Measurements from ENCODE around the gene CCBE1.

The CCBE1 gene

GRCh38 chr18:59582395-59582794, 114.8 kb downstream of the CCBE1 start:
- Histone ChIP-seq H4K8ac (ENCODE audit: low read depth, low read length) (no peak overlapping the region), H3K9me3 (replicated peaks in 1 of 2; ENCODE audit: control insufficient read depth in 2 of 2, insufficient read depth in 1 of 2, low read depth in 1 of 2, low read length in 2 of 2) (no peaks in the 10 kb centered on the region), H3K18ac (ENCODE audit: low read length) (no peak overlapping the region), H3K4me2 (ENCODE audit: insufficient read depth, low read length, poor library complexity, severe bottlenecking) (no peak overlapping the region), H3K9ac (ENCODE audit: low read depth, low read length, poor library complexity) (no peak overlapping the region), H2AK5ac (ENCODE audit: low read depth, low read length) (no peak overlapping the region), H3K36me3 (replicated peaks in 1 of 2; ENCODE audit: control insufficient read depth in 2 of 2, insufficient read depth in 2 of 2, low read length in 2 of 2) (no peaks in the 10 kb centered on the region), H3K4me3 (ENCODE audit: low read length in 2 of 2) (no peak overlapping the region), H2AFZ (ENCODE audit: low read length) (no peak overlapping the region), H3K4ac (ENCODE audit: low read length) (no peak overlapping the region), H3K23ac (ENCODE audit: low read depth, low read length, poor library complexity) (no peak overlapping the region), H2BK15ac (ENCODE audit: low read length) (no peak overlapping the region), H3K27ac (replicated peaks; ENCODE audit: low read length) (no peak overlapping the region), H4K91ac (ENCODE audit: low read depth, low read length, poor library complexity) (no peak overlapping the region), H2BK120ac (ENCODE audit: low read depth, low read length) (no peak overlapping the region), H3K14ac (ENCODE audit: low read length) (no peak overlapping the region), H3K79me1 (ENCODE audit: low read depth, low read length) (no peaks in the 10 kb centered on the region), H2BK5ac (ENCODE audit: low read length) (no peak overlapping the region), H2BK12ac (ENCODE audit: low read length) (no peak overlapping the region), H3K27me3 (ENCODE audit: control insufficient read depth in 3 of 3, insufficient read depth in 3 of 3, low read depth in 1 of 3, low read length in 3 of 3) (no peaks in the 10 kb centered on the region), H3K4me1 (ENCODE audit: control insufficient read depth in 2 of 2, insufficient read depth in 1 of 2, low read depth in 1 of 2, low read length in 2 of 2) (no peaks in the 10 kb centered on the region)
- DNase-seq (ENCODE audit: low spot score) = no peak
- WGBS, 2 donors (ENCODE audit: extremely low coverage in 2 of 2, insufficient read length in 2 of 2, insufficient replicate concordance in 1 of 2) = no CpG with 5 or more reads among the region's 1 CpG

GRCh38 chr18:59579509-59579908, 117.7 kb downstream of the CCBE1 start:
- Histone ChIP-seq H2BK5ac (ENCODE audit: low read length) (no peak overlapping the region), H3K27ac (replicated peaks; ENCODE audit: low read length) (no peak overlapping the region), H2BK12ac (ENCODE audit: low read length) (no peak overlapping the region), H3K36me3 (replicated peaks in 1 of 2; ENCODE audit: control insufficient read depth in 2 of 2, insufficient read depth in 2 of 2, low read length in 2 of 2) (no peaks in the 10 kb centered on the region), H3K14ac (ENCODE audit: low read length) (no peak overlapping the region), H3K27me3 (ENCODE audit: control insufficient read depth in 3 of 3, insufficient read depth in 3 of 3, low read depth in 1 of 3, low read length in 3 of 3) (peaks cover 0 to 9% (median 0%) of the 10 kb centered on the region in 3 experiments), H3K23ac (ENCODE audit: low read depth, low read length, poor library complexity) (no peak overlapping the region), H3K9ac (ENCODE audit: low read depth, low read length, poor library complexity) (no peak overlapping the region), H4K91ac (ENCODE audit: low read depth, low read length, poor library complexity) (no peak overlapping the region), H2AK5ac (ENCODE audit: low read depth, low read length) (no peak overlapping the region), H3K18ac (ENCODE audit: low read length) (no peak overlapping the region), H3K4me1 (ENCODE audit: control insufficient read depth in 2 of 2, insufficient read depth in 1 of 2, low read depth in 1 of 2, low read length in 2 of 2) (peaks cover 0 to 1% of the 10 kb centered on the region in 2 donors), H3K9me3 (replicated peaks in 1 of 2; ENCODE audit: control insufficient read depth in 2 of 2, insufficient read depth in 1 of 2, low read depth in 1 of 2, low read length in 2 of 2) (no peaks in the 10 kb centered on the region), H3K4me2 (ENCODE audit: insufficient read depth, low read length, poor library complexity, severe bottlenecking) (no peak overlapping the region), H2BK120ac (ENCODE audit: low read depth, low read length) (no peak overlapping the region), H2BK15ac (ENCODE audit: low read length) (no peak overlapping the region), H4K8ac (ENCODE audit: low read depth, low read length) (no peak overlapping the region), H3K4me3 (ENCODE audit: low read length in 2 of 2) (no peak overlapping the region), H3K4ac (ENCODE audit: low read length) (no peak overlapping the region), H3K79me1 (ENCODE audit: low read depth, low read length) (peaks cover 1% of the 10 kb centered on the region), H2AFZ (ENCODE audit: low read length) (no peak overlapping the region)
- no CpG with 5 or more reads among the region's 7 CpGs for WGBS, 2 donors (ENCODE audit: extremely low coverage in 2 of 2, insufficient read length in 2 of 2, insufficient replicate concordance in 1 of 2)
- no peak for DNase-seq (ENCODE audit: low spot score)

- Histone ChIP-seq H2BK12ac (ENCODE audit: low read length) (no peak overlapping the region), H2AK5ac (ENCODE audit: low read depth, low read length) (no peak overlapping the region), H2BK15ac (ENCODE audit: low read length) (no peak overlapping the region), H2BK5ac (ENCODE audit: low read length) (no peak overlapping the region), H3K9ac (ENCODE audit: low read depth, low read length, poor library complexity) (no peak overlapping the region), H3K4me3 (ENCODE audit: low read length in 2 of 2) (no peak overlapping the region), H2BK120ac (ENCODE audit: low read depth, low read length) (no peak overlapping the region), H3K4me2 (ENCODE audit: insufficient read depth, low read length, poor library complexity, severe bottlenecking) (no peak overlapping the region), H3K23ac (ENCODE audit: low read depth, low read length, poor library complexity) (no peak overlapping the region), H3K18ac (ENCODE audit: low read length) (no peak overlapping the region), H3K4ac (ENCODE audit: low read length) (no peak overlapping the region), H3K9me3 (replicated peaks in 1 of 2; ENCODE audit: control insufficient read depth in 2 of 2, insufficient read depth in 1 of 2, low read depth in 1 of 2, low read length in 2 of 2) (no peaks in the 10 kb centered on the region), H4K8ac (ENCODE audit: low read depth, low read length) (no peak overlapping the region), H3K4me1 (ENCODE audit: control insufficient read depth in 2 of 2, insufficient read depth in 1 of 2, low read depth in 1 of 2, low read length in 2 of 2) (peaks cover 0 to 1% of the 10 kb centered on the region in 2 donors), H3K27me3 (ENCODE audit: control insufficient read depth in 3 of 3, insufficient read depth in 3 of 3, low read depth in 1 of 3, low read length in 3 of 3) (peaks cover 0 to 20% (median 0%) of the 10 kb centered on the region in 3 experiments), H3K14ac (ENCODE audit: low read length) (no peak overlapping the region), H3K36me3 (replicated peaks in 1 of 2; ENCODE audit: control insufficient read depth in 2 of 2, insufficient read depth in 2 of 2, low read length in 2 of 2) (no peaks in the 10 kb centered on the region), H3K79me1 (ENCODE audit: low read depth, low read length) (peaks cover 1% of the 10 kb centered on the region), H2AFZ (ENCODE audit: low read length) (no peak overlapping the region), H4K91ac (ENCODE audit: low read depth, low read length, poor library complexity) (no peak overlapping the region), H3K27ac (replicated peaks; ENCODE audit: low read length) (no peak overlapping the region)
- no CpG with 5 or more reads among the region's 1 CpG for WGBS, 2 donors (ENCODE audit: extremely low coverage in 2 of 2, insufficient read length in 2 of 2, insufficient replicate concordance in 1 of 2)
- no peak for DNase-seq (ENCODE audit: low spot score)
Observed at GRCh38 chr18:59577386-59577655, 119.9 kb downstream of the CCBE1 start.

- Histone ChIP-seq H3K23ac (ENCODE audit: low read depth, low read length, poor library complexity) (no peak overlapping the region), H2BK12ac (ENCODE audit: low read length) (no peak overlapping the region), H2BK5ac (ENCODE audit: low read length) (no peak overlapping the region), H3K18ac (ENCODE audit: low read length) (peak overlapping the region; percentile 21), H3K9ac (ENCODE audit: low read depth, low read length, poor library complexity) (no peak overlapping the region), H3K4me1 (ENCODE audit: control insufficient read depth in 2 of 2, insufficient read depth in 1 of 2, low read depth in 1 of 2, low read length in 2 of 2) (peaks cover 0 to 1% of the 10 kb centered on the region in 2 donors), H4K91ac (ENCODE audit: low read depth, low read length, poor library complexity) (peak overlapping the region; percentile 89), H2AFZ (ENCODE audit: low read length) (no peak overlapping the region), H2BK15ac (ENCODE audit: low read length) (no peak overlapping the region), H3K27me3 (ENCODE audit: control insufficient read depth in 3 of 3, insufficient read depth in 3 of 3, low read depth in 1 of 3, low read length in 3 of 3) (peaks cover 0 to 20% (median 0%) of the 10 kb centered on the region in 3 experiments), H3K4me3 (ENCODE audit: low read length in 2 of 2) (no peak overlapping the region), H3K9me3 (replicated peaks in 1 of 2; ENCODE audit: control insufficient read depth in 2 of 2, insufficient read depth in 1 of 2, low read depth in 1 of 2, low read length in 2 of 2) (no peaks in the 10 kb centered on the region), H2AK5ac (ENCODE audit: low read depth, low read length) (no peak overlapping the region), H3K4ac (ENCODE audit: low read length) (no peak overlapping the region), H3K79me1 (ENCODE audit: low read depth, low read length) (peaks cover 1% of the 10 kb centered on the region), H3K4me2 (ENCODE audit: insufficient read depth, low read length, poor library complexity, severe bottlenecking) (no peak overlapping the region), H3K36me3 (replicated peaks in 1 of 2; ENCODE audit: control insufficient read depth in 2 of 2, insufficient read depth in 2 of 2, low read length in 2 of 2) (no peaks in the 10 kb centered on the region), H4K8ac (ENCODE audit: low read depth, low read length) (no peak overlapping the region), H3K27ac (replicated peaks; ENCODE audit: low read length) (no peak overlapping the region), H2BK120ac (ENCODE audit: low read depth, low read length) (no peak overlapping the region), H3K14ac (ENCODE audit: low read length) (no peak overlapping the region)
- 100% methylated on average over 2 of the region's 10 CpGs; no CpG with 5 or more reads in 1 of the 2 donors for WGBS, 2 donors (ENCODE audit: extremely low coverage in 2 of 2, insufficient read length in 2 of 2, insufficient replicate concordance in 1 of 2)
- DNase-seq (ENCODE audit: low spot score) = no peak
Observed at GRCh38 chr18:59576541-59577385, 120.5 kb downstream of the CCBE1 start.
